Endothelial cell of coronary artery (primary cell): ENCODE results near the gene GNPDA2. TPM values are rescaled to one million over a fixed set of nuclear protein-coding genes. Genes with fewer than 3 reads are reported as not detected.

Source experiments
- total RNA-seq: library from RNA; depleted of rRNA; stranded (reverse); fragments of >200 nt; gene quantifications from 2 replicates; pipeline ENCODE4 v1.2.3, GENCODE V29; 2014

GNPDA2 gene
- total RNA-seq: 16.8 and 18.4 TPM in 2 replicates

DNA sequence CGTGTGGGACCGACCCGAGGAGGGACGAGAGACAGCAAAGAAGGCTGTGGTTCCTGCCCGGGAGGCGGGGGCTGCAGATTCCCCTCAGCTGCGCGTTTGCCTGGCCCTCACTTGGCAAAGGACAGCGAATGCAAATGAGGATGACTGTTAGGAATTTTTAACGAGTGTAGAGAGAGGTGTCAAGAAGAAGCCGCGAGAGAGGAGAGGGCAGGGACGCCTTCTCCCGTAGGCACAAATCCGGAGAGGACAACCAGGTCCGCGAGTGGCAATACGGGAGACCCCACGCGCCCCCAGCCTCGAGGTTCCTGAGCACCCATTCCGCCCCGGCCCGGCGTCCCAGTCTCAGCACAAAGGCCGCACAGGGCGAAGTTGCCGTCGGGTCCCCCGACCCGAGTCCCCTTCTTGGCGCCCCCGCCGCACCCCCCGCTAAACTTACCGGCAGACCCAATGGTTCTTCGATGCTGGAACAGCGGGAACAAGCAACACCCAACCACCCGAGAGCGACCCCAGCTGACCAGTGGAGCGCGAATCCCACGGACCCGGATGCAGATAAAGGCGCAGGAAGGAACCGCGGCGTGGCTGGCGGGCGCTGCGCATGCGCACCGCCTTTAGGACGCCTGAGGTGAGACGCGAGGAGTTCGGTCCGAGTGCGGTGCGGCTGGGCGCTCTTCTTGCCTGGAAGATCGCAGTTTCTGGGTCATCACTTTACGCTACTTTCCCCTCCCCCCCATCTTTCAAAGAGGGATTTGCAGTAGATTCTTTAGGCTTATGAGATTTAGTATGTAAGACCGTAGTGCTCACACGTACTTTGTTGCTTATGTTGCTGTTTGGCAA lies at the start of gene GNPDA2:
TSS of gene GNPDA2 (minus strand) at position 519 of the 834 bp plus-strand sequence. CDS start 4,349 bp downstream, outside the sequence.

DNA sequence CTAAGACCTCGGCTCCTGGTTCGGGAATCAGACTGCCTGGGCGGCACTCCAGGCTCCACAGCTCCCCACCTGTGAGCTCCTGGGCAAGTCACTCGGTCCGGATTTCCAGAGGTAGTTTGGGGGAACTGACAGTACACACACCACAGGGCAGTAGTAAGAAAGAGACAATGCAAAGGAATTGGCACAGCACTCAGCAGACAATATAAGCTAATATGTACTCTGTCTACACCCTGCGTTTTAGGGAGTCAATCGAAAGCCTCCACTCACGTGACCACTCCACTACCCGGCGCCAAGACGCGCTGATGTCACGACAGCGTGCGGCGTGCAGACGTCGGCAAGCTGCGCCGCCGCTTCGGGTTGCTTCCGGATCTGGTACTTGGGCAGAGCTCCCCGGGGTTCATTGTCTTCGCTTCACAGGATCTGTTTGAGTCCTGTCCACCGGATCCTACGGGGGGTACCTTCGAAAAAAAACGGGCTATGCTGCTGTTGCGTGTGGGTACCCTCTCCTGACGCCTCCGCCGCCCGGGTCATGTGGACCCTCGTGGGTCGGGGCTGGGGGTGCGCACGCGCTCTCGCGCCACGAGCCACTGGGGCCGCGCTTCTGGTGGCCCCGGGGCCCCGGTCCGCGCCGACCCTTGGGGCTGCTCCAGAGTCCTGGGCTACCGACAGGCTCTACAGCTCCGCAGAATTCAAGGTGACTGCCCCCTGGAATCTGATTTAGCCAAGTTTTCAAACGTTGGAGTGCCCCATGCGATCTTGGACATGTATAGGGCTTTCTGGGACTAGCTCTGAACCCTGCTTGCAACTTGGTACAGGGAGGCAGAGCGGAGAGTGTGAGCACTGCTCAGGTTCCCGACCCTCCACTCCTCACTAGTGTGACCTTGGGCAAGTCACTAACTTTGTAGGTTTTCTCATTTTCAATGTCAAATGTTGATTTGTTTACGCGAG lies 48.0 kb downstream of the GNPDA2 start, which contains the start of gene GUF1:
TSS of gene GUF1 (plus strand) at position 327 of the 948 bp plus-strand sequence. CDS start at position 530, 203 bp downstream.

Other genes starting within 250 kb of the GNPDA2 start
- not detected in 2 replicates for gene YIPF7, start 74.9 kb downstream of the GNPDA2 start, total RNA-seq
- gene GUF1, start 48.1 kb downstream of the GNPDA2 start, total RNA-seq: 11.8 and 12.4 TPM in 2 replicates